Sigmoid colon (tissue), 7 donors: ENCODE measurements around the gene TSPAN11. TPM values are rescaled to one million over a fixed set of nuclear protein-coding genes. Genes with fewer than 3 reads are reported as not detected.

Source experiments
- DNase-seq: peaks from one replicate; pipeline ENCODE4 v3.0.0-alpha.2; 2019
- H3K27ac ChIP-seq, 4 donors: fragments of 200-600 bp; sonication (generic); one replicate each; pipeline ENCODE4 v1.5.1; 2016 to 2019; ENCODE audit warnings: mild to moderate bottlenecking in 1 of 4
- H3K27me3 ChIP-seq, 3 donors: fragments of 200-600 bp; sonication (generic); one replicate each; pipeline ENCODE4 v1.5.1; 2019; ENCODE audit warnings: mild to moderate bottlenecking in 1 of 3
- H3K36me3 ChIP-seq, 4 donors: fragments of 200-600 bp; sonication (generic); one replicate each; pipeline ENCODE4 v1.5.1; 2016 to 2019
- H3K4me1 ChIP-seq, 4 donors: fragments of 200-600 bp; sonication (generic); one replicate each; pipeline ENCODE4 v1.5.1; 2017 to 2019
- H3K4me3 ChIP-seq, 4 donors: fragments of 200-600 bp; sonication (generic); one replicate each; pipeline ENCODE4 v1.5.1; 2017 to 2019; ENCODE audit warnings: mild to moderate bottlenecking in 2 of 4, moderate library complexity in 1 of 4
- H3K9me3 ChIP-seq, 4 donors: fragments of 200-600 bp in 3 of 4; sonication (generic) in 3 of 4; one replicate each; pipeline versions ENCODE4 v1.5.1 to v1.6.1; 2013 to 2019
- CTCF ChIP-seq, 4 experiments: fragments of 450-650 bp in 3 of 4; fragments of 200-600 bp in 1 of 4; IDR thresholded peaks; one replicate each; pipeline ENCODE4 v1.5.1; 2016 to 2019; ENCODE audit warnings: antibody characterized with exemption in 4 of 4, mild to moderate bottlenecking in 3 of 4, moderate library complexity in 2 of 4
- EP300 ChIP-seq, 4 donors: sonication (generic); formaldehyde crosslinking; IDR thresholded peaks; one replicate each; pipeline ENCODE4 v1.6.1; 2017; ENCODE audit warnings: antibody characterized with exemption in 4 of 4
- POLR2A ChIP-seq, 2 donors: fragments of 450-650 bp; IDR thresholded peaks; one replicate each; pipeline ENCODE4 v1.6.1; 2016; ENCODE audit warnings: antibody characterized with exemption in 2 of 2, mild to moderate bottlenecking in 2 of 2, moderate library complexity in 2 of 2
- POLR2AphosphoS5 ChIP-seq, 4 donors: sonication (generic); formaldehyde crosslinking; IDR thresholded peaks; one replicate each; pipeline ENCODE4 v1.6.1; 2017; ENCODE audit warnings: antibody characterized with exemption in 4 of 4
- WGBS, 2 donors: extraction: QIAGEN DNeasy Blood & Tissue Kit; methylation state at CpG; one replicate each; pipeline ENCODE4 v1.1.7; 2013; 5-methylcytosine and 5-hydroxymethylcytosine counted together
- intact Hi-C: fragments of 100-400 bp; cut with DNase I; formaldehyde crosslinking; loops from one replicate; pipeline ENCODE4 v1.15.1; 2023
- polyA plus RNA-seq, 3 donors: library from polyadenylated mRNA; stranded (reverse); fragments of 200-250 nt; gene quantifications; one replicate each; pipeline ENCODE4 v1.2.3, GENCODE V29; 2013
- total RNA-seq, 4 donors: library from RNA; depleted of rRNA; stranded (reverse); fragments of >200 nt; gene quantifications; one replicate each; pipeline ENCODE4 v1.1.0, GENCODE V29; 2016
- donor health status: healthy with polysubstance abuse.
- donor health status: Bipolar disorder and iron deficiency.
- donor health status: healthy.

TSPAN11 gene
- total RNA-seq (10 to 100 TPM in 3 of 4 donors, 1 to 10 TPM in 1; 6.4 to 18.9 (median 13.9) TPM), polyA plus RNA-seq (1 to 10 TPM in 2 of 3 donors, under 1 TPM in 1; 0.23 to 7.8 (median 1.8) TPM)

GRCh38 chr12:30926243-30927221 is at the start of gene TSPAN11:
TSPAN11 (plus strand) TSS chr12:30926748; CDS start chr12:30953992, 27,244 bp downstream.
- peaks cover 0 to 11% (median 9%) of the 10 kb centered on the region in 4 donors for H3K4me1 ChIP-seq
- peak within 1 kb of the TSS; percentile 14 to 66 (median 51) for H3K27ac ChIP-seq
- no peaks in the 10 kb centered on the region for H3K9me3 ChIP-seq
- no peak for TF ChIP-seq POLR2AphosphoS5 (IDR thresholded peaks at IDR 0.05)
- TF ChIP-seq EP300 (IDR thresholded peaks at IDR 0.05) = no peak
- TF ChIP-seq POLR2A (IDR thresholded peaks at IDR 0.05) = no peak
- TF ChIP-seq CTCF (IDR thresholded peaks at IDR 0.05) = no peak
- 9 to 11% methylated on average over 78 of the region's 78 CpGs for WGBS, 2 donors
- H3K36me3 ChIP-seq = no peaks in the 10 kb centered on the region
- peaks cover 0 to 29% (median 0%) of the 10 kb centered on the region in 3 donors for H3K27me3 ChIP-seq
- peak within 1 kb of the TSS; percentile 18 to 51 (median 46) for H3K4me3 ChIP-seq
- intact Hi-C loops = no loop called here
- DNase-seq = no peak

- H3K27ac ChIP-seq = no peak overlapping the region
- peaks cover 0 to 7% (median 0%) of the 10 kb centered on the region in 4 donors for H3K4me1 ChIP-seq
- H3K4me3 ChIP-seq = no peak overlapping the region
- H3K27me3 ChIP-seq = no peaks in the 10 kb centered on the region
- DNase-seq = no peak
- WGBS, 2 donors = 37 to 77% methylated on average over 7 of the region's 7 CpGs
- intact Hi-C loops = no loop called here
- no peaks in the 10 kb centered on the region for H3K9me3 ChIP-seq
- no peak for TF ChIP-seq EP300 (IDR thresholded peaks at IDR 0.05)
- no peak for TF ChIP-seq CTCF (IDR thresholded peaks at IDR 0.05)
- TF ChIP-seq POLR2AphosphoS5 (IDR thresholded peaks at IDR 0.05) = no peak
- no peak for TF ChIP-seq POLR2A (IDR thresholded peaks at IDR 0.05)
- no peaks in the 10 kb centered on the region for H3K36me3 ChIP-seq
These were observed 49.3 kb upstream of the TSPAN11 start for GRCh38 chr12:30877105-30877875.

GRCh38 chr12:30878024-30878423 is 48.5 kb upstream of the TSPAN11 start:
- Histone ChIP-seq H3K27ac (no peak overlapping the region), H3K36me3 (no peaks in the 10 kb centered on the region), H3K4me3 (no peak overlapping the region), H3K9me3 (no peaks in the 10 kb centered on the region), H3K4me1 (peaks cover 0 to 7% (median 0%) of the 10 kb centered on the region in 4 donors), H3K27me3 (no peaks in the 10 kb centered on the region)
- intact Hi-C loops = no loop called here
- TF ChIP-seq EP300 (IDR thresholded peaks at IDR 0.05) = no peak
- WGBS, 2 donors = 62 to 90% methylated on average over 2 of the region's 2 CpGs
- DNase-seq = no peak

GRCh38 chr12:30880061-30880460 is 46.5 kb upstream of the TSPAN11 start:
- WGBS, 2 donors = 12 to 27% methylated on average over 6 of the region's 6 CpGs
- Histone ChIP-seq H3K4me1 (peaks cover 0 to 7% (median 0%) of the 10 kb centered on the region in 4 donors), H3K27ac (no peak overlapping the region), H3K4me3 (no peak overlapping the region), H3K27me3 (no peaks in the 10 kb centered on the region), H3K36me3 (no peaks in the 10 kb centered on the region), H3K9me3 (no peaks in the 10 kb centered on the region)
- no peak for DNase-seq
- no peak for TF ChIP-seq POLR2A (IDR thresholded peaks at IDR 0.05)
- no peak for TF ChIP-seq CTCF (IDR thresholded peaks at IDR 0.05)
- no peak for TF ChIP-seq POLR2AphosphoS5 (IDR thresholded peaks at IDR 0.05)
- TF ChIP-seq EP300 (IDR thresholded peaks at IDR 0.05) = no peak
- intact Hi-C loops = no loop called here

DNA sequence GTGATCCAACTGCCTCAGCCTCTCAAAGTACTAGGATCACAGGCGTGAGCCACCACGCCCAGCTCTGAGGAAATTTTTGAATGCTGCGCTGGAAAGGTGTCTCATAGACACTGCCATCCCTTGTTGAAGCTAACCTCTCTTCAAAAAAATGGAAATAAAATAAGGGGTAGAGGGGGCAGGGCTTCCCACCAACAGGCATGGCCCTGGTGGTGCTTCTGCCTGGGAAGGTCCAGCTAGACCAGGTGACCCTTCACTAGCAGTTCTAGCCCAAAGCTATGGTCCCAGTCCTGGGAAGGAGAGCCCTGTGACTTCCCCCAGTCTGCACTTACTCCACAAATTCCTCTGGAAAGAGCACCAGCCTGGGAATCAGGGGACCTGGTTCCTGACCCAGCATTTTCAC is 45.7 kb upstream of the TSPAN11 start:
- H3K9me3 ChIP-seq = no peaks in the 10 kb centered on the region
- intact Hi-C loops = no loop called here

More for the DNA sequence above, 45.7 kb upstream of the TSPAN11 start:
- WGBS, 2 donors = 82 to 94% methylated on average over 3 of the region's 3 CpGs
- peaks cover 0 to 7% (median 0%) of the 10 kb centered on the region in 4 donors for H3K4me1 ChIP-seq
- TF ChIP-seq POLR2AphosphoS5 (IDR thresholded peaks at IDR 0.05) (no peak), CTCF (IDR thresholded peaks at IDR 0.05) (no peak)
- H3K27ac ChIP-seq = no peak overlapping the region
- no peak for DNase-seq
- no peaks in the 10 kb centered on the region for H3K27me3 ChIP-seq
- no peak overlapping the region for H3K4me3 ChIP-seq
- no peaks in the 10 kb centered on the region for H3K36me3 ChIP-seq
